ENCODE measurements around the gene APP. TPM values are rescaled to one million over a fixed set of nuclear protein-coding genes. Genes with fewer than 3 reads are reported as not detected.
A peak's percentile ranks its signal among the peaks of the same experiment; 100 is the strongest.

The APP gene
- total RNA-seq, 2 experiments from 2014 or later: 60.6 to 61.1 TPM

- H3K27ac Mint-ChIP-seq: no peak overlapping the region
- intact Hi-C loops (cut with micrococcal nuclease): no loop called here
- CTCF ChIA-PET: no interaction called here
- no peak for DNase-seq
- H3K27me3 Mint-ChIP-seq (ENCODE audit: low read depth): no peaks in the 10 kb centered on the region
- H3K4me1 Mint-ChIP-seq (ENCODE audit: low read depth): peaks cover 10% of the 10 kb centered on the region
- no peaks in the 10 kb centered on the region for H3K9me3 Mint-ChIP-seq
- no peaks in the 10 kb centered on the region for H3K36me3 Mint-ChIP-seq (ENCODE audit: low read depth)
- no peak overlapping the region for H3K4me3 Mint-ChIP-seq
Measured at GRCh38 chr21:26123012-26123411, 47.6 kb downstream of the APP start.

DNA sequence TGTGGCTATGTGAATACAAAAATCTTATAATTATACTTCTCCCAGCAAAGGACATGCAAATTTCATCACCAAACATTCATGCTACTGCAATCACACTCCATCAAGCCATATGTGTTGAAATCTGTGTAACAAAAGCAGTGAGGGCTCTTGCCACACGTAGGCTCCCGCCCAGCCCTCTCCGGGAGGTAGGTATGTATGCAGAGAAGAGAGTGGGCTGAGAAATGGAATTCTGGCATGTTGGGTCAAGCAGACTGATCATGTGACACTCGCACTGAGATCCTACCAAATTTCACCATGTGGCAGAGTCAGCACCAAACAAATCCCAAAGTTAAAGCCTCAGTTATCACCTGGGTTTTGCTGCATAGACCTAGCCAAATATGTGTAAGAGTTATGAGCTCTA lies 49.7 kb downstream of the APP start:
- peak overlapping the region; percentile 19 for H3K27ac Mint-ChIP-seq
- H3K9me3 Mint-ChIP-seq: no peaks in the 10 kb centered on the region
- no peak overlapping the region for H3K4me3 Mint-ChIP-seq
- peaks cover 14% of the 10 kb centered on the region for H3K4me1 Mint-ChIP-seq (ENCODE audit: low read depth)
- DNase-seq: no peak
- CTCF ChIA-PET: interaction anchor here (1.9 kb wide), 1 partner anchor 47 kb away, joined by 5 read pairs; no protein-coding TSS in a partner anchor
- H3K27me3 Mint-ChIP-seq (ENCODE audit: low read depth): no peaks in the 10 kb centered on the region
- H3K36me3 Mint-ChIP-seq (ENCODE audit: low read depth): no peaks in the 10 kb centered on the region
- intact Hi-C loops (cut with micrococcal nuclease): no loop called here

DNA sequence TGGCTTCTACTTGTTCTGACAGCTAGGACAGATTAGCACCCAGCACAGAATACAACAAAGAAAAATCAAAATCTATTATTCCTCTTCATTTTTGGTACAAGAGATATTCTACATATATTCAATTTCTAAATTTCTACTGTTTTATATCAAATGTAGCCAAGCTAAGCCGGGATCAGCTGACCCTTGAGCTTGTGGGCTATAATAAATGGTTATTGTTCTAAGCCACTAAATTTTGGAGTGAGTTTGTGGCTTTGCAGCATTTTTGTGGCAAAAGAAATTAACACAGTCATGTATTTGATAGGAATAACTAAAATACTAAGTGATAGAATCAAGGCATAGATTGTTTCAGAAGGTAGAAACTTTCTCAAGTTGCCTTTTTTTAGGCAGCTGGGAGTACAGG lies 50.7 kb downstream of the APP start:
- no peak overlapping the region for H3K27ac Mint-ChIP-seq
- peaks cover 17% of the 10 kb centered on the region for H3K4me1 Mint-ChIP-seq (ENCODE audit: low read depth)
- no peak overlapping the region for H3K4me3 Mint-ChIP-seq
- H3K36me3 Mint-ChIP-seq (ENCODE audit: low read depth): no peaks in the 10 kb centered on the region
- CTCF ChIA-PET: interaction anchor here (1.9 kb wide), 1 partner anchor 48 kb away, joined by 5 read pairs; no protein-coding TSS in a partner anchor
- DNase-seq: no peak
- no peaks in the 10 kb centered on the region for H3K27me3 Mint-ChIP-seq (ENCODE audit: low read depth)
- intact Hi-C loops (cut with micrococcal nuclease): no loop called here
- no peaks in the 10 kb centered on the region for H3K9me3 Mint-ChIP-seq

GRCh38 chr21:26118938-26119540 lies 51.5 kb downstream of the APP start:
- Mint-ChIP-seq H3K9me3 (no peaks in the 10 kb centered on the region), H3K27me3 (ENCODE audit: low read depth) (no peaks in the 10 kb centered on the region), H3K27ac (no peak overlapping the region), H3K36me3 (ENCODE audit: low read depth) (no peaks in the 10 kb centered on the region), H3K4me1 (ENCODE audit: low read depth) (peaks cover 17% of the 10 kb centered on the region), H3K4me3 (no peak overlapping the region)
- DNase-seq: no peak
- intact Hi-C loops (cut with micrococcal nuclease): no loop called here
- CTCF ChIA-PET: interaction anchor here (1.0 to 1.9 kb wide), 2 partner anchors 20 to 49 kb away, joined by 4 to 5 read pairs; no protein-coding TSS in a partner anchor

GRCh38 chr21:26117972-26118367 lies 52.6 kb downstream of the APP start:
- Mint-ChIP-seq H3K4me3 (no peak overlapping the region), H3K9me3 (no peaks in the 10 kb centered on the region), H3K4me1 (ENCODE audit: low read depth) (peaks cover 17% of the 10 kb centered on the region), H3K27me3 (ENCODE audit: low read depth) (no peaks in the 10 kb centered on the region), H3K36me3 (ENCODE audit: low read depth) (no peaks in the 10 kb centered on the region), H3K27ac (no peak overlapping the region)
- CTCF ChIA-PET: no interaction called here
- intact Hi-C loops (cut with micrococcal nuclease): no loop called here
- DNase-seq: no peak

- Mint-ChIP-seq H3K27ac (no peak overlapping the region), H3K36me3 (ENCODE audit: low read depth) (peaks cover 3% of the 10 kb centered on the region), H3K9me3 (no peaks in the 10 kb centered on the region), H3K4me1 (ENCODE audit: low read depth) (peaks cover 19% of the 10 kb centered on the region), H3K27me3 (ENCODE audit: low read depth) (no peaks in the 10 kb centered on the region), H3K4me3 (no peak overlapping the region)
- intact Hi-C loops (cut with micrococcal nuclease): no loop called here
- CTCF ChIA-PET: no interaction called here
- no peak for DNase-seq
Measured at GRCh38 chr21:26117324-26117971, 53.1 kb downstream of the APP start.

DNA sequence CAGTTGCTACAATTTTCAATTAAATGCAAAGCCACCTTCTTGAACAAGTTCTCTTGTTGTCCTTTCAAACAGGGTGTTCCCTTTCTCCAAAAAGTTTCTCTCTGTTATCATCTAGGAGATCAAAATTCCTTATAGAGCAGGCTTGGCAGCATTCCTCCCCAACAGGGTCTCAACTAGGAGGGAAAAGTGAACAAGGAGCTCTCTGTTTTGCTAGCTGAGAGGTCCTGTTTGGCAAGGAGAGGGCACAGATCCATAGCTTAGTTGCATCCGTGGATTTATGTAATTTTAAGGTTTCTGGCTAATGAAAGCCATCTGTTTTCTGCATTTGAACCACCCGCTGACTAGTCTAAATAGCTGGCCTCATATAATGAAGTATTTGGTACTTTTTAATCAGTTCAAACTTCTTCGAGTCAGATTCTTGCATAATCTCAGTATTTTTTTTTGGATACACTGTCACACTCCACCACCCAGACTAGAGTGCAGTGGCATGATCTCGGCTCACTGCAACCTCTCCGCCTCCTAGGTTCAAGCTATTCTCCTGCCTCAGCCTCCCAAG lies 54.0 kb downstream of the APP start:
- no peak overlapping the region for H3K4me3 Mint-ChIP-seq
- no peak for DNase-seq
- peaks cover 24% of the 10 kb centered on the region for H3K4me1 Mint-ChIP-seq (ENCODE audit: low read depth)
- peaks cover 3% of the 10 kb centered on the region for H3K36me3 Mint-ChIP-seq (ENCODE audit: low read depth)
- no peaks in the 10 kb centered on the region for H3K27me3 Mint-ChIP-seq (ENCODE audit: low read depth)
- no peaks in the 10 kb centered on the region for H3K9me3 Mint-ChIP-seq
- intact Hi-C loops (cut with micrococcal nuclease): no loop called here
- CTCF ChIA-PET: no interaction called here
- H3K27ac Mint-ChIP-seq: no peak overlapping the region

DNA sequence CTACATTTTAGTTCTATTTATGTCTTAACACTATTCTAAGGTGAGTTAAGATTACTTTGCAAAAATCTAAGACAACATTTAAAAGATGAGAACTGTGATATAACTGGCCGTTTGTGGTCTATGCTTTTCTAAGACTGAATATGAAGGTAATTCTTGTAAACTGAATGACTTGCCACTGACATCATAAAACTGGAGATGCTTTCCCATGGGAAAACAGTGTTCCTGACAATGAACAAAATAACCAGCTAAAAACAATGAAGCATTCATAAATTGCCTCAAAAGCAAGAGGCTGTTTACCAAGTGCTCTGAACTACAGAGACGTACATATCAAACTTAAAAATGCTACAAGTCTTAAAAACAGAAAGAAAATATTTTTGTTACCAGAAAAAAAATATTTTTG lies 54.7 kb downstream of the APP start:
- Mint-ChIP-seq H3K4me1 (ENCODE audit: low read depth) (peaks cover 23% of the 10 kb centered on the region), H3K36me3 (ENCODE audit: low read depth) (peaks cover 7% of the 10 kb centered on the region), H3K27me3 (ENCODE audit: low read depth) (no peaks in the 10 kb centered on the region), H3K9me3 (no peaks in the 10 kb centered on the region), H3K4me3 (no peak overlapping the region), H3K27ac (no peak overlapping the region)
- CTCF ChIA-PET: interaction anchor here (0.7 kb wide), 1 partner anchor 357 kb away, joined by 3 read pairs; no protein-coding TSS in a partner anchor
- DNase-seq: no peak
- intact Hi-C loops (cut with micrococcal nuclease): no loop called here

DNA sequence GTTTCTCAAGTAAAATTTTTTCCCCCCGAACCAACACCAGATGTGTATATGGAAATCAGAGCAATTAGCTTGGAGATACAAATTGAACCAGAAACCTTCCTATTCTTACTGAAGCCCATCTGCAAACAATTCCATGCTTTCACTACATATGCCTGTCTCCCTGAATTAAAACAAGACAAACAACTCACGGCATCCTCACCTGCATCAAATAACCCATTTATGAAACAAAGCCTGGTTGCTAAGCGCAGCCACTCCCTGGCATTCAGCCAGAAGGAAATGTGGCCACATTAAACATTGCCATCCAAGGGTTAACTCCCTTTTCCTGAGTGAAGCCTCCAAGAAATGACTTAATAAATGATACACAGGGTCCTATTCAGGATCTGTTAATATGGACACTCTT lies 55.3 kb downstream of the APP start:
- H3K36me3 Mint-ChIP-seq (ENCODE audit: low read depth): peaks cover 10% of the 10 kb centered on the region
- peaks cover 21% of the 10 kb centered on the region for H3K4me1 Mint-ChIP-seq (ENCODE audit: low read depth)
- no peaks in the 10 kb centered on the region for H3K27me3 Mint-ChIP-seq (ENCODE audit: low read depth)
- CTCF ChIA-PET: no interaction called here
- H3K9me3 Mint-ChIP-seq: no peaks in the 10 kb centered on the region
- no peak overlapping the region for H3K4me3 Mint-ChIP-seq
- H3K27ac Mint-ChIP-seq: no peak overlapping the region
- intact Hi-C loops (cut with micrococcal nuclease): no loop called here
- no peak for DNase-seq

- Mint-ChIP-seq H3K27ac (no peak overlapping the region), H3K9me3 (no peaks in the 10 kb centered on the region), H3K4me3 (no peak overlapping the region), H3K4me1 (ENCODE audit: low read depth) (peaks cover 17% of the 10 kb centered on the region), H3K27me3 (ENCODE audit: low read depth) (no peaks in the 10 kb centered on the region), H3K36me3 (ENCODE audit: low read depth) (peaks cover 20% of the 10 kb centered on the region)
- CTCF ChIA-PET: interaction anchor here (0.6 kb wide), 1 partner anchor 453 kb away, joined by 3 read pairs; no protein-coding TSS in a partner anchor
- no peak for DNase-seq
- intact Hi-C loops (cut with micrococcal nuclease): no loop called here
Measured at GRCh38 chr21:26112975-26113374, 57.6 kb downstream of the APP start.

DNA sequence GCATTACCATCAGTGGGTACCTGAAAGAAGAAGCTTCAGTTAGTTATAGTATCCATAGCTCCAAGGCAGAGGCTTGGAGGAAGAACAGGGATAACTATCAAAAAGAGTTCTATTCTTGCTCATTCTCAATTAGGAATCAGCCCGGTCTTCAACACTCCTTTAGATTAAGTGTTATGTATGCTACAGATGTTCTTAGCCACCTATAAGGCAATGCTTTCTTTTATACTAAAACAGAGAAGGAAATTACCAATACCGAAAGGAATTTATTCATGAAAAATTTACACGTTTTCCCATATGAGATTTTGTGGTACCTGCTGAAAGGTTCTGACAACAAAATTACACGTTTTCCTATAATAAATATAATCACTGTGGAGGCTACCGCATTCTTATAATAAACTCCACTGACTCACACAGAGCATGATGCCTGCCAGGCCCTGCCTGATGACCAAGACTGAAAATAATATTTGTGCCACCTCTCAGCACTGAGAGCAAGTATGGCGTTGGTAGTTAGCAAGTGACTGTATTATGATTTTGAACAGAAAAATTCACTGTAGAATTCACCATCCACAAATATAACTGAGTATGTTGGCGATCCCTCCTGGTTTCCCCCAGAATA lies 58.3 kb downstream of the APP start:
- DNase-seq: no peak
- CTCF ChIA-PET: no interaction called here
- H3K9me3 Mint-ChIP-seq: no peaks in the 10 kb centered on the region
- intact Hi-C loops (cut with micrococcal nuclease): no loop called here
- no peaks in the 10 kb centered on the region for H3K27me3 Mint-ChIP-seq (ENCODE audit: low read depth)
- H3K4me3 Mint-ChIP-seq: no peak overlapping the region
- peaks cover 23% of the 10 kb centered on the region for H3K36me3 Mint-ChIP-seq (ENCODE audit: low read depth)
- peaks cover 17% of the 10 kb centered on the region for H3K4me1 Mint-ChIP-seq (ENCODE audit: low read depth)
- H3K27ac Mint-ChIP-seq: no peak overlapping the region

GRCh38 chr21:26110715-26111114 lies 59.9 kb downstream of the APP start:
- Mint-ChIP-seq H3K27ac (no peak overlapping the region), H3K27me3 (ENCODE audit: low read depth) (no peaks in the 10 kb centered on the region), H3K4me1 (ENCODE audit: low read depth) (peaks cover 10% of the 10 kb centered on the region), H3K36me3 (ENCODE audit: low read depth) (peaks cover 26% of the 10 kb centered on the region), H3K4me3 (no peak overlapping the region), H3K9me3 (no peaks in the 10 kb centered on the region)
- no peak for DNase-seq
- intact Hi-C loops (cut with micrococcal nuclease): no loop called here
- CTCF ChIA-PET: interaction anchor here (0.7 kb wide), 1 partner anchor 361 kb away, joined by 6 read pairs; no protein-coding TSS in a partner anchor
